NCI-H1048 (cell line): ENCODE data around the gene TGFB2.
A peak's percentile ranks its signal among the peaks of the same experiment; 100 is the strongest.

Experiments
- DNase-seq: peaks from one replicate; lab custom pipeline; 2025; lab: John Stamatoyannopoulos, UW

The TGFB2 gene

DNA sequence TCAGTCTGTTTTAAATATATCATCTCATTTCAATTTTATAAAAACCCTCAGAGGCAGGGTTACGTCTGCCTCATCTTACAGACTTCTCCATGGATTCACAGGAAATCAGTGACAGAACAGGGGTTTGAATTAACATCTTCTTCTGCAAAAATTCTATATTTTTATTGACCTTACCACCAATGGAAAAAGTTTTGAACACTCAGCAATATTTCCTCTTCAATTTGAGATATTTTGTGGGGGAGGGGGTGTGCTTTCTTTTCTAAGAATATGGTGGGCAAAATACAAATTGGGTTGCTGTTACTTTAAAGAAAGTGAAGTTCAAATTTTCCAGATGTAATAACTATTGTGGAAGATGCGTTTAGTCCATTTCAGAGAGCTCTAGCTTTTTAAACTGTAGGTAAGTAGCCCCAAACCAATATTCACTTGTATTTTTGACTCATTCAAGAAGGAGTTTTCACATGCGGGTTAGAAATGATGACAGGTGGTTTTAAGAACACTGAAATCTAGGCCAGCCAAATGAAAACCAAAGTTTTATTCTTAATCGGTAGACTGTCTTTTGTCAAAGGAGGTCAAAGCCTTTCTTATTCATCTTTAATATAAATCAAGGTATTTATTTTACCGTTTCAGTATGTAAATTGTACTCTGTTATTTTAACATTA is 17.4 kb downstream of the TGFB2 start:
- DNase-seq = no peak

DNA sequence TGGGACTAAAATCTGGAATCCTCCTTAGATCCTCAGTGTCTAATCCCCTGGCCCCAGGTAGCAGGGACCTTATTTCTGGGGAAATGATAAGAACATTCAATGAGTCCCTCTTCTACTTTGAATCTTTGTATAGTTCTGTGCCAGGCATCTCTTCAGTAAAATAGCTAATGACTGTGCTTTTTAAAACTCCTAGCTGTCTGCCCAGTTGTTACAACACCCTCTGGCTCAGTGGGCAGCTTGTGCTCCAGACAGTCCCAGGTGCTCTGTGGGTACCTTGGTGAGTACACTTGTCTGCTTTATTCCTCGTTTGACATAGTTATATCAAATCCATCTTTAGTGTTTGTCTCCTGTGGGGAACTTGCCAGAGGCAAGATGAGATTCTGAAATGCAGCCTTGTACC is 18.0 kb downstream of the TGFB2 start:
- no peak for DNase-seq

DNA sequence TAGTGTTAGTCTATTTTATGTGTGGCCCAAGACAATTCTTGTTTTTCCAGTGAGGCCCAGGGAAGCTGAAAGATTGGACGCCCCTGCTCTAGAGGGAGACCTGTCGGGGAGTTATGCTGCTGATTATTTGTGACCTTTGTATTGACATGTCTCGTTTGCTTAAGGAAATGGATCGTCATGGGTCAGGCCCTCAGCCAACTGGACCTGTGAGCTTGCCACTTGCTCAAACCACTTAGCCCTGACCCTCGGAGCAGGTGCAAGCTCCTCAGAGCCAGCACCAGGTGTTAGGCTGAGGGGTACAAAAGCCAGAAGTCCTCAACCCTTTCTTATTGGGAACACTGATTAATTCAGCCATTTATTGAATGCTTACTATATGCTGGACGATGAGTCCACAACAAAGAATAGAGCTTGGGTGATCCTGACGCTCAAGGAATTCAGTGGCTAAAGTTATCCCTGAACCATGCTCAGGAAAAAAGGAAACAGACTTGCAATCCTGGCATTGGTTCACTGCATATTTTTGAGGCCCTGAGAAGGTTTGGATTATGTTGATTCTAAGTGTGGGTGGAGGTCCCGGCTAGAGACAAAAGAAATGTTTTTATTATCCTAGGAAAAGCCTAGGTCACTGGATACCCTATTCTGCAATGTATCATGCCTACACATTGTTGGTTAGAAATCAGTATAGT is 19.0 kb downstream of the TGFB2 start:
- DNase-seq = no peak

DNA sequence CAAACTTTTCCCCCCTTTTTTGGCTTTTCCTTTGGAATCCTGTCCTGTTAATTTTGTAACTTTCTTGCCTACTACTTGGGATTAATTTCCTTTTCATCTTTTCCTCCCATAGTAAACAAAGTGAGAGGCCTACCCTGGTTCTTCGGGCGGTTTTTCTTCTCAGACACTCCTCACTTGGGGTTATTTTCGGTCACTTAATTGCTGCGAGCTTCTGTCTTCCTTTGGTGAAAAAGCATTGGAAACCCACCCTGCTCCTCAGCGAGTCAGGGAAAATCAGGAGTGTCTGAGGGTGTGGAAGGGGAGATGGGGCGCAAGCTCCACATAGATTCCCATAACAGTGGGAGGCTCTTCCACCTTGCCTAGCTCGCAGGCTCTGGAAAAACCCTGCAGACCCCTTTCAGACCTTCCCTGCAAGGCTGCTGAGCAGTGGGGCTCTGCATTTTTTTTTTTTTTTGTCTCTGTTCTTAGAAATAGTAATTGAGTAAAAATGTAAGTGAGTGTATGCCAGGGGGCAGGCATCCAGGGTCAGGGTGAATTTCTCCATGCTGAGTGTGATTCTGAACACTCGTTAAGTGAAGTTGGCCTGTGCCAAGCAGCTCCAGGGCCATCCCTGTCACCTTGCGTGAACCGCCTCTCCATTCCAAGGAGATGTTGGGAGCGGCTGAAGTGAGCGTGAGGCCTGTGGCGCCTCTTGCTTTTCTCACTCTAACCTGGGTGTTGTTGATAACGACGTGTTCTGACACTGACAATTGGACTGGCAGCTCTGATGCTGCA is 20.3 kb downstream of the TGFB2 start:
- no peak for DNase-seq

DNA sequence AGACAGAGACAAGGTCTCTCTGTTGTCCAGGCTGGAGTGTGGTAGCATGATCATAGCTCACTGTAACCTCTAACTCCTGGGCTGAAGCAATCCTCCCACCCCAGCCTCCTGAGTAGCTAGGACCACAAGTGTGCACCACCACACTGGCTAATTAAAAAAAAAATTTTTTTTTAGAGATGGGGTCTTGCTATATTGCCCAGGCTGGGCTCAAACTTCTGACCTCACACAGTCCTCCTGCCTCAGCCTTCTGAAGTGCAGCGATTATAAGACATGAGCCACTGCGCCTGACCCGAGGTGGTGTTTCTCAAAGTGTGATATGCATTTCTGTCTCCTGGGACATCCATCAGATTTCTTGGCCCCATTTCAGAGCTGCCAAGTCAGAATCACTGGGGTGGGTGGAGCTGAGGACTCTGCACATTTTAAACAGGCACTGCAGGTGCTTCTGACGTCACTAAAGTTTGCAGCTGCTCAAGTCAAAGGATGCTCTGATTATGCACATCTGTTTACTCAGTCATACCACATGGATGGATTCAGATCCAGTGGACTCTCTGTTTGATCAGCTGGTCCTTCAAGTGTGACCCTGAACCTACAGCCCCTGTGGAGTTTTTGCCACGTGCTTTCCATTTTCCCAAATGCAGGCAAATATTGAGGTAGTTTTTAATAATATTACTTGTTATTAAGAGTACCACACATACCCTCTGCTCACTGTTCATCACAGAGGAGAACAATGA is 21.4 kb downstream of the TGFB2 start:
- DNase-seq = no peak

DNA sequence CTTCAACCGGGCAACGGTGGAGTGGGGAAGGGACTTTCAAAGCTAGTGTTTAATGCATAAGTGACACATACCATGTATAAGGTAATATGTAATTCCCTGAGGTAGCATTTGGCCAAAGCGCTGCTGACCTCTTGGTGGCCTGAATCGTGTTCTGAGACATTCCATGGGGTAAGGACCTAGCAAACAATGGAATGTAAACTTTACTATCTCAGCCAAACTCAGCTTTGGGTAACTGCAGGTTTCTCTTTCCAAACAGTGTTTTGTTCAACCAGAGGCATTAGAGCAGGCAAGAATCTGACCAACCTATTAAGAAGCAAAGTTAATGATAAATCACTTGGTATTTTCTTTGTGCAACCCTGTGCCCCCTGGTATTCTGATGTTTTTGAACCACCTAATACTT is 22.0 kb downstream of the TGFB2 start:
- DNase-seq = no peak

DNA sequence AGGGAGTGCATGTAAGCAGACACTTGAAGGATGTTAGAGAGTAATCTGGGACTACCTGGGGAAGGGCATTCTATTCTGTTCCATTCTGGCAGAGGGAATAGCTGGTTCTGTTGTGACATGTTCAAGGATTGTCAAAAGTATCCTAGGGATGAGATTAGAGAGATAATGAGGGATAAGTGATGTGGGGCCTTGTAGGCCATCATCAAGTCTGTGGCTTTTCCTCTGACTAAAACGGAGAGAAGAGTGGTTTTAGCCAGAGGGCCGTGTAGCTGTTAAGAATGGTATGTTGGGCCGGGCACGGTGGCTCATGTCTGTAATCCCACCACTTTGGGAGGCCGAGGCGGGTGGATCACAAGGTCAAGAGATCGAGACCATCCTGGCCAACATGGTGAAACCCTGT is 23.6 kb downstream of the TGFB2 start:
- DNase-seq = no peak

DNA sequence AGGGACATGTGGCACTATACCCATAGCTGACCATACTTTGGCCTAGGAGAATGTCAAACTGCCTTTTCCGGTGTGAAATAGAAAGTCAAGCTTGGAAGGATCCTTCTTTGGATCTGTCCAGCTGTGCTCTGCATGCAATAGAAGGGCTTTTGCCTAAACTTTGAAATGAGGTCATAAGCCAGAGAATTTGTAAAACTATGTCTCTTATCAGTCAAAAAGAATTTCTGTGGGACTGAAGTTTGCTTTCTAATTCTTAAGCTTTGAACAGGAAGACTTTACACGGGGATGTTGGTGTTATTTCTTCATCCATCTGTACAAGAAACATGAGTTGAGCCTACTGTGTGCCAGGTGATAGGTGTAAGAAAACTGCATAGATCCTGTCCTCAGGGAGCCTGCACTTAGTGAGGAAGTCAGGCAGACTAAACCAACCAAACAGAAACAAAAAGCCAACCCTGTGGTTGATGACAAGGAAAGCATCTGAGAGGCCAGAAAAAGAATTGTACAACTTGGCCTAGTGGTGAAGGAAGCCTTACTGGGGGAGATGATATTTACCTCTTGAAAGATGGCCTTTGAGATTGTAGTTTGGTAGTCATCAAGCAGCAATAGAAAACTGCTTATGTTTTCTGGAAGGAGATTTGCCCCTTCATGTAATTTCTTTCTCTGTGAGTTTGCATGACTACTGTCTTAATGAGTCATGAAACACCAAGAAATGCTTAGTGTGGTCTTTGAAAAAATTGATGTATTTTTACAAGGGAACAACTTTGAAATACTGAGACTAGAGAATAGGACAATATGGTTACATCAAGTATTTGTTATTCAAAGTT is 24.8 kb downstream of the TGFB2 start:
- no peak for DNase-seq

DNA sequence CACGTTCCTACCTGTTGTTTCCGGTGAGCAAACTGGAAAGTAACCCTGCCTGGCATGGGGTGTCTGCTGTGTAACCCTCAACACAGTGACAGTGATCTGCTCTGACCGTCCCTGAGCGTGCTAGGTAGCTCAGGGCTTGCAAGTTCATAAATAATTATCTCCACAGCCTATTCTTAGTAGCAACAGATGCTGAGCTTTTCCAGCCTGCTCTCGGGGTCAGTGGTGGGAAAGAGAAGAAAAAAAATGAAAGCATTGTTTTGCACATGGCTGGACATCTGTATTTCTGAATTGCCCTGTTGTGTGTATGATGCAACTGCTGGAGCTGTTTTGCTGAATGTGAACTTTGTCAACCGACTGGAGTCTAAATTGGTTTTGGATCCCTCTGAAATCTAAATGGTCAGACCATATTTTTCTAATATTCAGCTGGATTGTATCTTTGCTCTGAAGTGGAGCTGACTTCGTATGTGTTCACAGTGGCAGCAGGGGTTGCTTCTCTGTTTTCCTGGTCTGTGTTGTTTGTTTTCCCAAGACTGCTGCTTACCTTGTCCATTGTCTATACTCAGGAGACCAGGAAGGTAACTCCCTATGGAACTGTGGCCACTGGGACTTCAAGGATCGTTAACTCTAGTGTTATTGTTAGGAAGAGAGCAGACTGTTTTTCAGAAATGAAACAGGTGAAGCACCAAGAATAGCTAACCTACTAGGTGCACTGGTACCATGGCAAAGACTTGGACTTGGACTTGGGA is 27.0 kb downstream of the TGFB2 start:
- DNase-seq = no peak

DNA sequence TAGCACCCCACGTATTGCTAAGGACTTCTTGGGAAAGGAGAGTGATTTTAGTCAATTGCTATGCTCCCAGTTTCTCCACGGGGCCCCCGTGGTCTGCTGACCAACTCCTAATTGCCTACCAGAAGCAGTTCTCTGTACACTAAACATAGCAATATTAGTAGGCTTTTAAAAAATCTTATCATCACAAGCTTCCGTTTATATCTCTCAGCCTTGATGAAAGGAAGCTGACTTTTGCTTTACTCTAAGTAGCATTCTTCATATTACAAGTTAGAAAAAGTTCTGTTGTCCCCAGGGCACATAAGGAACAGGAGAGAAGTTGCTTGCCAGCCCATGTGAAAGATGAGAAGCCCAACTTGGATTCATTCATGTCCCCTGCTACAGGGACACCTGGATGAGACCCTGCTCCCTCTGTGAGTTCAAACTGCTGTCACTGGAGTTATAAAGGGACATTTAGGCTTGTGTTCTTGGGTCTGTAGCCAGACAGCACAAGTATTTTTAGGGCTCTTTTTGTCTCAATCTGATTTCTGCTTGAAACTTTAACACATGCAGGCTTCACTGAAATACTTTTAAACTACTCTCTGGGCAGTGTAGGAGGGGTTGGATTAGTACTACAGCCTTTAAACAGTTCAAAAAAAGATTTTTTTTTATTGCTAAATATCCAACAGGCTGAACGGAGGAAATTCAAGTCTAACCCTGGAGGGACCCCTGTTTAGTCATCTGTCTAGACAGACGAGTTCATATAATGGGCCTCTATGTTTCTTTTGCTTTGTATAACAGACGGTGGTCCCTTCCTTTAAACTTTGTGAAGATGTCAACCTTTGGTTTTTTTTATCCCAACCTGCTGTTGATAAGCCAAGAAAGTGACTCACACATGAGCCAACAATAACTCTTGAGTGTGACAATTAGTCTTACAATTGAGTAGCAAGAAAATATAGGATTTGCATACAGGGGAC is 29.5 kb downstream of the TGFB2 start:
- DNase-seq = no peak

DNA sequence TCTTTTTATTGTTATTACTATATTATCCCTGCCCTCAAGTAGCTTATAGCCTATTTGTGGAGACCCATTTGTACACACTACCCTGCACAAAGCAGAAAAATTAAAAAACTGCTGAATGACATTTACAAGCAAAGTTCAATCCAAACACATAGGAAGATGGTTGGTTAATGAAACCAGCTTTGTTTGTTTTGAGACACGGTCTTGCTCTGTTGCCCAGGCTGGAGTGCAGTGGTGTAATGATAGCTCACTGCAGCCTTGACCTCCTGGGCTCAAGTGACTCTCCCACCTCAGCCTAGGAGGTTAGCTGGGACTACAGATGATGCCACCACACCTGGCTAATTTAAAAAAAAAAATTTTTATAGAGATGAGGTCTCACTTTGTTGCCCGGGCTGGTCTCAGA is 31.6 kb downstream of the TGFB2 start:
- no peak for DNase-seq

DNA sequence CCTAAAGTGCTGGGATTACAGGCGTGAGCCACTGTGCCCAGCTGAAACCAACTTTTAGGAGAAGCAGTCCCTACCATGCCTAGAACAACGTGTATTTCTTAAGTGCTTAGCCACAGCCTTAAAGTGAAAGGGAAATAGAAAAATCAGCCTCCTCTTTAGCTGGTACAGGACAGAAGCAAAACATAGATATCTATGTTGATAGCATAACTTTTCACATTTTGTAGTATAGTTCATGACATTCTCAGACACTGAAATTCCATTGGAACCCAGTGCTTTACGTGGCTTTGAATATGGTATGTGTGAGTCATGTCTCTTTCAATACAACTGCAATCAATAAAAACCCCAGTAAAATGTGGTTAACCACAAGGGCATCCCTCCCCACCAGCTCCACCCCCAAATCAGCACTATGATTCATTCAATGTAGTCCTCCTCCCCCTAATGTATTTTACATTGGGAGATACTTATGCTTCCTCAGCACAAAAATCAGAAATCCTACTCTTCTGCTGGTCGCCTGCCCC is 32.1 kb downstream of the TGFB2 start:
- DNase-seq = no peak

DNA sequence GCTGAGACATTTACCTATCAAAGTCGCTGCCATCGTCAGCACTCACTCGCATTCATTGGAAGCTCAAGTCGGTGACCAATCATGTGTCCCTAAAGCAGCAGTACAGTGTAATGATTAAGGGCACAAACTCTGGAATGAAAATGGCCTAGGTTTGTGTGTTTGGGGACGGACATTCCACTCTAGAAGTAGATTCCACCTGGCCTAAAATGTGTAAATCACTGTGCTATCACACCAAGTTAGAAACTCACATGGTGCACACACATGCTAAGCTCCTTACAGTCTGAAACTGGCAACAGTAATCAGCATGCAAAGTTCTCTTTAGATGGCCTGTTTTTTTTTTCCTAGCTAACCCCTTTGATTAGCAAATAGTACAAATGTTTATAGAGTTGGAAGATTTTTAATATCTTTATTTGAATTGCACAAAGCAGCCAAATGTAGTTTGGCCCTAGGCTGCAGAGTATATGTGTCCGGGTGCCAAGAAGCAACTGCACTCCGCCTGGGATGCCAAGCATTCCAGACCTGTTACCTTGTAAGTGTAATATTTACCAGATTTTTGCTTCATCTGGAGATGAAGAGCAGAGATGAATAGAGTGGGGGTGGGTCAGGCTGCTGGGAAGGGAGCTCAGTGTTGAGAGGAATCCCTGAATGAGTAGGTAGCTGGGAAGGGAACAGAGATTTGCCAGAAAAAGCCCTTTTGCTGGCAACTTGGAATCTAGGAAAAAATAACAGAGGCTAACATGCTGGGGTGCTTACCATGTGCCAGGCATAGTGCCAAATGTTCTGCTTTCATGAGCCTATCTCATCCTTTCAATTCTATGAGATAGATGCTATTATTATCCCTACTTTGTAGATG is 35.2 kb downstream of the TGFB2 start:
- peak; percentile 83 for DNase-seq

DNA sequence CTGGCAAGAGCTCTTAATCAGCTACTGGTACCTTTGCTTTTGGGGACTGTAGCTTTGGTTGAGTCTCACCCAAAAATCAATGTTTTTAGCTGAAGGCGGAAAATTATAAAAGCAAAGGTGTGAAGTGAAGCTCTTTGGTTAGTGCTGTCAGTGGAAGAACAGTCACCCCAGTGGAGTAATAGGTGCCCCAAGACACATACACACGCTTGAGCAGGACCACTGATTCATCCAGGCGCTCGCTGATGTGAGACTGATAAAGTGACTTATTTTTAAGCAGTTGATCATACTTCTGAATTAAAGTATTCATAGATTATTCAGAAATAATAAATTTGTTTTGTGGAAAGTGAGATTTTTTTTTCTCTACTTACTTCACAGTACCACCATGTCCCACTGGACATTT is 37.1 kb downstream of the TGFB2 start:
- no peak for DNase-seq

DNA sequence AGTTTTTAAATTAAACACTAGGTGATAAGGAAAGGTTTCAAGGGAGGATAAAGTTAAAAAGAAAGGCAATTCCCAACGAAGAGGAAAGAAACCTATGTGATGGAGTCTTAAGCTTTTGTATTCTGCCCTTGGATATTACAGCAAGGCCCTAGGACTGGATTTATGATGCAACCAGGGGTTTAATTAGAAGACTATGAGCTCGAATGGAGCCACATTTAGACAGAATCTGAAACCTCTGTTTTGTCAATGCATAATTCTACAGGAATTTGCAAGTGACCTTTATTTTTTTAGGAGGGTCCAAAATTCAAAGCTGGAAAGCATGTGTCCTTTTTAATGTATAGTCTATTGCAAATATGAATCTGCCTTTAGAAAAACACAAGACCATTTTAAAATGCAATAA is 37.9 kb downstream of the TGFB2 start:
- DNase-seq = no peak

DNA sequence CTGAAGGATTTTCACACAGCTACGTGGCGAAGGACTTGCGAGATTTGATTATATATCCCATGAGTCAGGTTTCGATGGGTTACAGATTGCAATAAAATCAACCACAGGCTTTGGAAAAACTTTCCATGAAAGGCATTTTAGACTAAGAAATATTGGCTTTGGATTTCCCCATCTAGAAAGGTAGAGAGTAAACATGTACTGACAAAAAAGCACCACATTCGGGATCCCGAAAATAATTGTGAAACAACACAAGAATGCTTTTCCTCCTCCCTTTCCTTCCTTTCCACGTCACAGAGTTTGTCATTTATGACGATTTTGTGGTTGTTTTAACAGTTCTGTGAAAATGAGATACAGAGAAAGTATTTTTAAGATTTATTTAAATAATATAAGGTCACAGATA is 38.5 kb downstream of the TGFB2 start:
- DNase-seq = no peak

DNA sequence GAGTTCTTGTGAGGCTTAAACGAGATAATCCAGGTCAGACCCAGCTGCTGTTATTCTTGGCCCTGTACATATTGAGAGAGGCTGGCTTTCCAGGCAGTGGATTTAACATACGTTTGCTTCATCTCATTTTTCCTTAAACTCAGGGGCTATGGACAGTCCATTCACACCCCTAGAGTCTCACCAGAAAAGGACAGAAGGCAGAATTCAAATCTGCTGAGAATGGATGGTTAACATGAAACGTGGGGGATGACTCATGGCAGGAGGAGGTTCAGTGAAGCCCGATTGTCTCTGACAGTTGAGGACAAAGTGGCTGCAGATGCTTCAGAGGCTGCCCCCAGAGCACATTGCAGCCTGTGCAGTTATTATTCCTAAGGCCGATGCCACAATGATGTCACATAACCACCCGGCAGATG is 39.5 kb downstream of the TGFB2 start:
- no peak for DNase-seq

DNA sequence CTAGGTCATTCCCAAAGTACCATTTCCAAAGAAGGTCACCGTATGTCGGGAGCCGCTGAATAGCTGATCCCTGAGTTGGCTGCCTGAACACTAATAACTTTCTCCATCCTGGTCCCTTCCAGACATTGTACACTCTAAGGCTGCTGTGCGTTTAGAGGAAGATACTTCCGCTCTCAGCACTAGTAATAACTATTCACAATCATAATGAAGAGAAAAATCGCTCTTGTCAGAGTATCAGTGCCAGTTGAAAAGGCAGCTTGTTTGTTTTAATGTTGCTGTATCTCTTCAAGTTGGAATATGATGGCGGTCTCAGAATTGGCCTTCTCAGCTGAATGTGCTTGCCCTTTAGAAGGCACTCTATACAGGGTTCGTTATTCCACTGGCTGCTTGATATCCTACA is 43.5 kb downstream of the TGFB2 start:
- no peak for DNase-seq

DNA sequence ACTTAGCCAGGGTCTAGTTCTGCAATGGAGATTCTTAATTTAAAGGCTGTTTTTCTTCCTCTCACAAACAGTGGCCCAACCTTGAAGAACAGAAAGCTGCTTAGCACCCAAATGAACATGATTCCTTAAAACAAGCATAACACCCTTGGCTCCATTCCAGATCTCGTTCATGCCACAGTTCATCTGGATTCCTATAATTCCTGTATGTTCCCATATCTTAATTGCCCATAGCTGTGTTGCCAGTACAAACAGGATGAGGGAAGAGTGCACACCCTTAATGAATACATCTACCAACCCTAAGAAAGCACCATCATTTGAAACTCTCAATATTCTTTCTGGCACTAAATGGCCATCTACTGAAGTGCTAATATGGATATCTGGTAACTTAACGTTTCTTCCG is 45.5 kb downstream of the TGFB2 start:
- DNase-seq = no peak
